Tibial artery (tissue), 4 donors: ENCODE measurements around the gene ASIC1.
"Not testable (repeated sequence)": the region's sequence is repeated elsewhere in the genome, so short reads cannot be mapped to it uniquely, and the experiment has no call there.

Experiments used
- DNase-seq, 2 donors: peaks; one replicate each; pipeline ENCODE4 v3.0.0-alpha.2; 2019
- H3K27ac ChIP-seq, 2 donors: fragments of 200-600 bp; sonication (generic) in 1 of 2; 1 replicate in 1 of 2; 2 replicates in 1 of 2; pipeline ENCODE4 v1.5.1; 2018 to 2019; ENCODE audit warnings: mild to moderate bottlenecking in 1 of 2
- H3K27me3 ChIP-seq, 2 donors: fragments of 200-600 bp; sonication (generic) in 1 of 2; one replicate each; pipeline versions ENCODE4 v1.5.1 to v1.6.0; 2016 to 2019
- H3K36me3 ChIP-seq, 3 donors: fragments of 200-600 bp; sonication (generic) in 2 of 3; one replicate each; pipeline ENCODE4 v1.5.1; 2016 to 2019; ENCODE audit warnings: mild to moderate bottlenecking in 2 of 3
- H3K4me1 ChIP-seq, 4 donors: fragments of 200-600 bp; sonication (generic) in 2 of 4; 1 replicate in 3 of 4; 2 replicates in 1 of 4; pipeline ENCODE4 v1.5.1; 2016 to 2019
- H3K4me3 ChIP-seq, 2 donors: fragments of 200-600 bp; sonication (generic) in 1 of 2; 1 replicate in 1 of 2; 2 replicates in 1 of 2; pipeline ENCODE4 v1.5.1; 2018 to 2019; ENCODE audit warnings: mild to moderate bottlenecking in 2 of 2
- H3K9me3 ChIP-seq, 3 donors: fragments of 200-600 bp; sonication (generic) in 1 of 3; one replicate each; pipeline ENCODE4 v1.5.1; 2016 to 2019
- CTCF ChIP-seq, 2 experiments: fragments of 200-600 bp in 1 of 2; fragments of 450-650 bp in 1 of 2; IDR thresholded peaks; one replicate each; pipeline ENCODE4 v1.5.1; 2017 to 2019; ENCODE audit warnings: antibody characterized with exemption in 2 of 2, mild to moderate bottlenecking in 1 of 2, moderate library complexity in 1 of 2
- intact Hi-C: fragments of 100-400 bp; cut with DNase I; formaldehyde crosslinking; loops from one replicate; pipeline ENCODE4 v1.15.0; 2023; ENCODE audit warnings: low total_unique reads

ASIC1 gene

GRCh38 chr12:50024805-50025186 lies 32.6 kb upstream of the ASIC1 start:
- Histone ChIP-seq H3K36me3 (no peaks in the 10 kb centered on the region), H3K9me3 (no peaks in the 10 kb centered on the region), H3K27ac (peak overlapping the region; percentile 54 to 65), H3K27me3 (peaks cover 0 to 9% of the 10 kb centered on the region in 2 donors), H3K4me1 (peaks cover 0 to 6% (median 4%) of the 10 kb centered on the region in 4 donors), H3K4me3 (peak overlapping the region; percentile 63 to 78)
- TF ChIP-seq CTCF (IDR thresholded peaks at IDR 0.05): no peak
- DNase-seq: no peak
- intact Hi-C loops: no loop called here

- TF ChIP-seq CTCF (IDR thresholded peaks at IDR 0.05): no peak
- Histone ChIP-seq H3K36me3 (no peaks in the 10 kb centered on the region), H3K27ac (peak within 1 kb of the TSS; percentile 54 to 65), H3K9me3 (no peaks in the 10 kb centered on the region), H3K4me1 (peaks cover 0 to 6% (median 4%) of the 10 kb centered on the region in 4 donors), H3K4me3 (peak within 1 kb of the TSS; percentile 63 to 78), H3K27me3 (peaks cover 0 to 9% of the 10 kb centered on the region in 2 donors)
- intact Hi-C loops: no loop called here
- DNase-seq: peak; percentile 93 to 97
Measured at GRCh38 chr12:50025187-50026059, 32.0 kb upstream of the ASIC1 start, which contains the start of gene RACGAP1. TSS of gene RACGAP1 (minus strand) at chr12:50025494. CDS start at chr12:50016715, 8,779 bp downstream.

- TF ChIP-seq CTCF (IDR thresholded peaks at IDR 0.05): no peak
- intact Hi-C loops: no loop called here
- Histone ChIP-seq H3K27me3 (peaks cover 0 to 9% of the 10 kb centered on the region in 2 donors), H3K9me3 (no peaks in the 10 kb centered on the region), H3K4me1 (peaks cover 0 to 6% (median 4%) of the 10 kb centered on the region in 4 donors), H3K27ac (no peak overlapping the region), H3K36me3 (no peaks in the 10 kb centered on the region), H3K4me3 (no peak overlapping the region)
- peak in 1 of 2 donors; percentile 11 for DNase-seq
Measured at GRCh38 chr12:50026691-50027090, 30.7 kb upstream of the ASIC1 start.

DNA sequence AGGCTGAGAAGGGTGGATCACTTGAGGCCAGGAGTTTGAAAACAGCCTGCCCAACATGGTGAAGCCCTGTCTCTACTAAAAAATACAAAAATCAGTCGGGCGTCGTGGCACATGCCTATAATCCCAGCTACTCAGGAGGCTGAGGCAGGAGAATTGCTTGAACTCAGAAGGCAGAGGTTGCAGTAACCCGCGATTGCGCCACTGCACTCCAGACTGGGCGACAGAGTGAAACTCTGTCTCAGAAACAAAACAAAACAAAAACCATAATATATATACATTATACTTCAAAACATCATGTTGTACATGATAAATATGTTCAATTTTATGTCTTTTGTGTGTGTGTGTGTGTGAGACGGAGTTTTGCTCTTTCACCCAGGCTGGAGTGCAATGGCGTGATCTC lies 26.9 kb upstream of the ASIC1 start:
- DNase-seq, H3K36me3 ChIP-seq, intact Hi-C loops, H3K4me3 ChIP-seq, H3K27ac ChIP-seq, H3K4me1 ChIP-seq, H3K9me3 ChIP-seq: not testable (repeated sequence)
- H3K27me3 ChIP-seq: peaks cover 0 to 24% of the 10 kb centered on the region in 2 donors

- Histone ChIP-seq H3K27me3 (peaks cover 0 to 33% of the 10 kb centered on the region in 2 donors), H3K36me3 (no peaks in the 10 kb centered on the region), H3K27ac (no peak overlapping the region), H3K4me1 (peaks cover 0 to 6% (median 5%) of the 10 kb centered on the region in 4 donors), H3K4me3 (peak overlapping the region; percentile 14 to 42), H3K9me3 (no peaks in the 10 kb centered on the region)
- intact Hi-C loops: no loop called here
- no peak for DNase-seq
- TF ChIP-seq CTCF (IDR thresholded peaks at IDR 0.05): no peak
Measured at GRCh38 chr12:50032515-50032853, 24.9 kb upstream of the ASIC1 start.

- TF ChIP-seq CTCF (IDR thresholded peaks at IDR 0.05): no peak
- no peak overlapping the region for H3K27ac ChIP-seq
- peak in 1 of 2 donors; percentile 54 for DNase-seq
- peaks cover 0 to 6% (median 5%) of the 10 kb centered on the region in 4 donors for H3K4me1 ChIP-seq
- H3K9me3 ChIP-seq: no peaks in the 10 kb centered on the region
- peaks cover 0 to 33% of the 10 kb centered on the region in 2 donors for H3K27me3 ChIP-seq
- intact Hi-C loops: no loop called here
- H3K4me3 ChIP-seq: peak overlapping the region; percentile 14 to 42
- H3K36me3 ChIP-seq: no peaks in the 10 kb centered on the region
Measured at GRCh38 chr12:50032854-50033581, 24.4 kb upstream of the ASIC1 start.
